CD4-positive, alpha-beta T cell (primary cell): Measurements from ENCODE around the gene SFTPD. TPM values are rescaled to one million over a fixed set of nuclear protein-coding genes. Genes with fewer than 3 reads are reported as not detected.
A peak's percentile ranks its signal among the peaks of the same experiment; 100 is the strongest.
"Not testable (repeated sequence)": the region's sequence is repeated elsewhere in the genome, so short reads cannot be mapped to it uniquely, and the experiment has no call there.

ENCODE experiments used
- ATAC-seq: fragments of 200-7000 bp; cut with Tn5 transposase; one replicate; pipeline ENCODE4 v1.10.0; 2022; ENCODE audit warnings: mild to moderate bottlenecking; ENCODE audit not compliant: poor library complexity
- CTCF ChIA-PET: fragments of 350-600 bp; sonication (Branson Sonifier 250); formaldehyde crosslinking; loops from one replicate; lab custom pipeline; 2021; ENCODE audit warnings: antibody characterized with exemption, inconsistent platforms; lab: Charles Lee
- POLR2A ChIA-PET: fragments of 350-600 bp; sonication (Branson Sonifier 250); formaldehyde crosslinking; loops from one replicate; lab custom pipeline; 2021; ENCODE audit warnings: antibody characterized with exemption, inconsistent platforms; lab: Charles Lee
- DNase-seq, 14 experiments: peaks; one replicate each; pipeline ENCODE4 v3.0.0-alpha.2; 2013 to 2020; ENCODE audit warnings: mixed read lengths in 2 of 14
- H3K27ac ChIP-seq, 2 donors: one replicate each; pipeline versions ENCODE4 v1.5.1 to v1.7.0; 2013; ENCODE audit warnings: low read length in 2 of 2, low read depth in 1 of 2, mild to moderate bottlenecking in 1 of 2
- H3K27me3 ChIP-seq, 2 experiments: 1 replicate in 1 of 2; 2 replicates in 1 of 2; pipeline versions ENCODE4 v1.6.1 to v1.7.0; 2013; ENCODE audit warnings: low read length in 2 of 2, control low read depth in 1 of 2, mild to moderate bottlenecking in 1 of 2, moderate library complexity in 1 of 2; ENCODE audit not compliant: insufficient read depth in 2 of 2, control insufficient read depth in 1 of 2
- H3K36me3 ChIP-seq: one replicate; pipeline ENCODE4 v1.6.1; 2013; ENCODE audit warnings: low read length, control low read depth; ENCODE audit not compliant: insufficient read depth
- H3K4me1 ChIP-seq: one replicate; pipeline ENCODE4 v1.6.1; 2013; ENCODE audit warnings: low read length, control low read depth; ENCODE audit not compliant: insufficient read depth
- H3K4me3 ChIP-seq: one replicate; pipeline ENCODE4 v1.5.1; 2013; ENCODE audit warnings: mild to moderate bottlenecking, low read length, moderate library complexity
- H3K9me3 ChIP-seq, 2 experiments: 1 replicate in 1 of 2; 2 replicates in 1 of 2; pipeline versions ENCODE4 v1.6.1 to v1.7.0; 2013; ENCODE audit warnings: low read length in 2 of 2, mild to moderate bottlenecking in 2 of 2, control low read depth in 1 of 2, moderate library complexity in 1 of 2; ENCODE audit not compliant: control insufficient read depth in 1 of 2, insufficient read depth in 1 of 2
- H3K27ac Mint-ChIP-seq: one replicate; pipeline ENCODE4 v1.8.0; 2020; ENCODE audit warnings: mixed read lengths
- H3K27me3 Mint-ChIP-seq: one replicate; pipeline ENCODE4 v1.8.0; 2021; ENCODE audit warnings: mixed read lengths
- H3K36me3 Mint-ChIP-seq: one replicate; pipeline ENCODE4 v1.8.0; 2021; ENCODE audit warnings: low read depth, mixed read lengths
- H3K4me1 Mint-ChIP-seq: one replicate; pipeline ENCODE4 v1.8.0; 2021; ENCODE audit warnings: low read depth, mixed read lengths
- H3K4me3 Mint-ChIP-seq: one replicate; pipeline ENCODE4 v1.8.0; 2020; ENCODE audit warnings: mild to moderate bottlenecking, mixed read lengths
- H3K9me3 Mint-ChIP-seq: one replicate; pipeline ENCODE4 v1.8.0; 2020; ENCODE audit warnings: mixed read lengths
- intact Hi-C, 2 experiments: fragments of 100-400 bp; cut with DNase I in 1 of 2; cut with micrococcal nuclease in 1 of 2; formaldehyde crosslinking; loops; one replicate each; pipeline versions ENCODE4 v1.15.1 to v1.9.0; 2023 to 2025; cut with DNase I, micrococcal nuclease
- total RNA-seq, 174 experiments: library from RNA in 2 of 174; stranded (reverse) in 2 of 174; gene quantifications; one replicate each; pipeline ENCODE4 v1.2.3 and lab custom pipeline; 2021 to 2026
- TF ChIP-seq, protein P1 (sequence below): fragments of 200-600 bp; IDR thresholded peaks from one replicate; pipeline ENCODE4 v1.8.0; 2022; ENCODE audit warnings: antibody characterized with exemption, mild to moderate bottlenecking

SFTPD gene
- total RNA-seq, 2 experiments from 2014 or later: not detected

GRCh38 chr10:79905322-79906314 is 43.3 kb downstream of the SFTPD start:
- H3K36me3 ChIP-seq: no peaks in the 10 kb centered on the region
- ChIA-PET POLR2A (no interaction called here), CTCF (no interaction called here)
- H3K27me3 ChIP-seq: peaks cover 16 to 31% of the 10 kb centered on the region in 2 experiments
- H3K4me3 ChIP-seq: peak overlapping the region; percentile 61
- Mint-ChIP-seq H3K36me3 (no peaks in the 10 kb centered on the region), H3K4me3 (peak overlapping the region; percentile 70), H3K27ac (no peak overlapping the region), H3K4me1 (peaks cover 20% of the 10 kb centered on the region), H3K9me3 (no peaks in the 10 kb centered on the region), H3K27me3 (peaks cover 64% of the 10 kb centered on the region)
- H3K27ac ChIP-seq: no peak overlapping the region
- H3K9me3 ChIP-seq: no peaks in the 10 kb centered on the region
- TF ChIP-seq, protein P1, sequence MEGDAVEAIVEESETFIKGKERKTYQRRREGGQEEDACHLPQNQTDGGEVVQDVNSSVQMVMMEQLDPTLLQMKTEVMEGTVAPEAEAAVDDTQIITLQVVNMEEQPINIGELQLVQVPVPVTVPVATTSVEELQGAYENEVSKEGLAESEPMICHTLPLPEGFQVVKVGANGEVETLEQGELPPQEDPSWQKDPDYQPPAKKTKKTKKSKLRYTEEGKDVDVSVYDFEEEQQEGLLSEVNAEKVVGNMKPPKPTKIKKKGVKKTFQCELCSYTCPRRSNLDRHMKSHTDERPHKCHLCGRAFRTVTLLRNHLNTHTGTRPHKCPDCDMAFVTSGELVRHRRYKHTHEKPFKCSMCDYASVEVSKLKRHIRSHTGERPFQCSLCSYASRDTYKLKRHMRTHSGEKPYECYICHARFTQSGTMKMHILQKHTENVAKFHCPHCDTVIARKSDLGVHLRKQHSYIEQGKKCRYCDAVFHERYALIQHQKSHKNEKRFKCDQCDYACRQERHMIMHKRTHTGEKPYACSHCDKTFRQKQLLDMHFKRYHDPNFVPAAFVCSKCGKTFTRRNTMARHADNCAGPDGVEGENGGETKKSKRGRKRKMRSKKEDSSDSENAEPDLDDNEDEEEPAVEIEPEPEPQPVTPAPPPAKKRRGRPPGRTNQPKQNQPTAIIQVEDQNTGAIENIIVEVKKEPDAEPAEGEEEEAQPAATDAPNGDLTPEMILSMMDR: no peak
- intact Hi-C loops: no loop called here
- peaks cover 16% of the 10 kb centered on the region for H3K4me1 ChIP-seq
- peak in 3 of 14 experiments; percentile 13 to 20 (median 15) for DNase-seq
- ATAC-seq: peak; percentile 34

DNA sequence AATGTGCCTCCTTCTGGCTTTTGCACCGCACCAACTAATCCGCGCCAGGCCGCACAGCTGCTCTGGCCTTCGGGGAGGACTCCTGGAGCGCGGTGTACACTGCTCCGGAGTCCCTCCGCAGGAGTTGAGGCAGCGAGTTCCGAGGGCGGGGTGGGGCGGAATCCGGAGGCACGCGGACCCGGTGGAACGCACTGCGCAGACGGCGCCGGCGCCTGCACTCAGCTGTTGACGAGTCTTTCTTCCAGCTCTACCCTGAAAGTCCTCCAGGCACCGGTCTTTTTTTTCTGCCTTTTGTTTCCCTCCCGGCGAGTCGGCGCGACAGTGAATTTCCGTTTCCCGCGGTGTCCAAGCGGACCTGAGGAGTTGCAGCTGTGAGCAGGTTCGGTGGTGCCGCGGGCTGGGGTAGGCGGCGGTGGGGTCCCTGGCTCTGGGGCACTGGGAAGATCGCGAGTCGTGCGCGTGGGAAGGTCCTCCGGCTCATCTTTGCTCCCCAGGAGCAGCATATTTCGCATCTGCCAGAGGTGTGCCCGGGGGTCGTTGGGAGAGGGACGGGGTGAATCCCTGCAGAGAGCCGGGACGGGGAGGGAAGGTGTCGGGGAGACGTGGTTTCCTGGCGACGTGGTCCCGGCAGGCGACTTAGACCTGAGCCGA is 44.1 kb downstream of the SFTPD start:
- ATAC-seq: peak; percentile 66
- H3K9me3 Mint-ChIP-seq: no peaks in the 10 kb centered on the region
- no peaks in the 10 kb centered on the region for H3K36me3 Mint-ChIP-seq
- H3K27ac Mint-ChIP-seq: no peak overlapping the region
- peak overlapping the region; percentile 70 for H3K4me3 Mint-ChIP-seq
- POLR2A ChIA-PET: interaction anchor here (0.6 kb wide), 1 partner anchor 9 kb away, joined by 3 read pairs; no protein-coding TSS in a partner anchor
- peaks cover 20% of the 10 kb centered on the region for H3K4me1 Mint-ChIP-seq
- intact Hi-C loops: no loop called here
- peaks cover 16 to 24% of the 10 kb centered on the region in 2 experiments for H3K27me3 ChIP-seq
- peaks cover 16% of the 10 kb centered on the region for H3K4me1 ChIP-seq
- H3K9me3 ChIP-seq: no peaks in the 10 kb centered on the region
- H3K27ac ChIP-seq: no peak overlapping the region
- DNase-seq: peak in 12 of 14 experiments; percentile 6 to 63 (median 40)
- H3K36me3 ChIP-seq: no peaks in the 10 kb centered on the region
- H3K27me3 Mint-ChIP-seq: peaks cover 60% of the 10 kb centered on the region
- peak overlapping the region; percentile 61 for H3K4me3 ChIP-seq
- CTCF ChIA-PET: no interaction called here
- TF ChIP-seq, protein P1: no peak

GRCh38 chr10:79901571-79901970 is 47.3 kb downstream of the SFTPD start:
- H3K4me3 ChIP-seq: not testable (repeated sequence)

More at GRCh38 chr10:79901571-79901970, 47.3 kb downstream of the SFTPD start:
- CTCF ChIA-PET, DNase-seq, H3K4me3 Mint-ChIP-seq, H3K36me3 ChIP-seq, H3K27ac Mint-ChIP-seq, H3K9me3 ChIP-seq, ATAC-seq, POLR2A ChIA-PET, H3K9me3 Mint-ChIP-seq, intact Hi-C loops, H3K36me3 Mint-ChIP-seq, H3K27ac ChIP-seq: not testable (repeated sequence)
- H3K27me3 ChIP-seq: peaks cover 16 to 23% of the 10 kb centered on the region in 2 experiments
- Mint-ChIP-seq H3K27me3 (peaks cover 54% of the 10 kb centered on the region), H3K4me1 (peaks cover 20% of the 10 kb centered on the region)
- H3K4me1 ChIP-seq: peaks cover 16% of the 10 kb centered on the region
